Gastrocnemius medialis (tissue), 4 donors: Measurements from ENCODE around the gene NTNG1. TPM values are rescaled to one million over a fixed set of nuclear protein-coding genes. Genes with fewer than 3 reads are reported as not detected.

Experiments used
- ATAC-seq, 2 donors: fragments of 150-250 bp; one replicate each; pipeline ENCODE4 v1.9.1; 2016
- DNase-seq, 2 donors: peaks; one replicate each; pipeline ENCODE4 v3.0.0-alpha.2; 2019
- H3K27ac ChIP-seq, 4 donors: fragments of 200-600 bp; sonication (generic); 1 replicate in 1 of 4; 2 replicates in 3 of 4; pipeline ENCODE4 v1.5.1; 2016 to 2018; ENCODE audit warnings: mild to moderate bottlenecking in 2 of 4, moderate library complexity in 1 of 4
- H3K27me3 ChIP-seq, 3 donors: fragments of 200-600 bp; sonication (generic) in 2 of 3; 1 replicate in 1 of 3; 2 replicates in 2 of 3; pipeline versions ENCODE4 v1.5.1 to v1.6.0; 2016 to 2019; ENCODE audit warnings: mild to moderate bottlenecking in 1 of 3, moderate library complexity in 1 of 3
- H3K36me3 ChIP-seq, 2 donors: fragments of 200-600 bp; sonication (generic) in 1 of 2; one replicate each; pipeline ENCODE4 v1.5.1; 2017 to 2018
- H3K4me1 ChIP-seq, 2 donors: fragments of 200-600 bp; sonication (generic) in 1 of 2; one replicate each; pipeline ENCODE4 v1.5.1; 2016 to 2017; ENCODE audit warnings: mild to moderate bottlenecking in 2 of 2
- H3K4me3 ChIP-seq, 4 donors: fragments of 200-600 bp; sonication (generic) in 3 of 4; 1 replicate in 1 of 4; 2 replicates in 3 of 4; pipeline ENCODE4 v1.5.1; 2016 to 2019; ENCODE audit warnings: mild to moderate bottlenecking in 2 of 4
- H3K9me3 ChIP-seq, 3 donors: fragments of 200-600 bp; sonication (generic) in 2 of 3; 1 replicate in 1 of 3; 2 replicates in 2 of 3; pipeline ENCODE4 v1.5.1; 2016 to 2019
- POLR2A ChIP-seq, 2 donors: fragments of 450-650 bp; IDR thresholded peaks; one replicate each; pipeline ENCODE4 v1.6.1; 2017; ENCODE audit warnings: antibody characterized with exemption in 2 of 2, mild to moderate bottlenecking in 2 of 2, moderate library complexity in 2 of 2
- in situ Hi-C, 4 donors: fragments of 200-750 bp; cut with MboI; loops; one replicate each; pipeline versions ENCODE4 v1.15.0 to v1.8.0; 2017; ENCODE audit warnings: low sequenced_read_pairs in 4 of 4
- intact Hi-C: fragments of 100-400 bp; cut with DNase I; formaldehyde crosslinking; loops from one replicate; pipeline ENCODE4 v1.15.1; 2023; ENCODE audit warnings: low total_unique reads
- total RNA-seq, 4 donors: library from RNA; depleted of rRNA; stranded (reverse); fragments of >200 nt; gene quantifications; one replicate each; pipeline versions ENCODE4 v1.1.0 to v1.2.3, GENCODE V29; 2016
- TF ChIP-seq, protein P1 (sequence below), 5 experiments: fragments of 450-650 bp in 3 of 5; fragments of 200-600 bp in 2 of 5; sonication (generic) in 2 of 5; IDR thresholded peaks in 4 of 5; conservative IDR thresholded peaks in 1 of 5; 1 replicate in 4 of 5; 2 replicates in 1 of 5; pipeline ENCODE4 v1.5.1; 2016 to 2019; ENCODE audit warnings: antibody characterized with exemption in 5 of 5, mild to moderate bottlenecking in 3 of 5, moderate library complexity in 3 of 5

The NTNG1 gene
- total RNA-seq, 4 donors from 2014 or later = not detected

DNA sequence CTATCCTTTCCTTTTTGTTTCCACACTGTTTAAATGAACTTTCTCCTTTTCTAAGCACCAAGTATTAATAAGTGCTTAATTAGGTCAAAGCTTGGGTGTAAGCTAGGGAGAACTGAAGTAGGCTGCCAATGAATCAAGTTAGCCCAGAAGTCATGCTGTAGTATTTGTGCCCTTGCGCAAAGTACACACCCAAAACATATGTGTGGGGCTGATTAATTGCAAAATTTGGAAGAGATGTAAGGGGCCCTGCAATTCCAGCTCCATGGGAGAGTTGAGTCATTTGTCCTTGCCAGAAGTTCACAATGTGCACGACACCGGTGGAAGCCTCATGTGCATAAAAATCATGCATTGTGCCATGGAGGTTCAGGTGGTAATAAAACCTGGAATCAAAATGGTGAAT lies 18.6 kb upstream of the NTNG1 start:
- Histone ChIP-seq H3K9me3 (no peaks in the 10 kb centered on the region), H3K4me3 (no peak overlapping the region), H3K27me3 (no peaks in the 10 kb centered on the region), H3K27ac (no peak overlapping the region), H3K4me1 (no peaks in the 10 kb centered on the region), H3K36me3 (no peaks in the 10 kb centered on the region)
- DNase-seq = no peak
- intact Hi-C loops (no loop called here), in situ Hi-C loops (no loop called here)
- TF ChIP-seq POLR2A (IDR thresholded peaks at IDR 0.05) = no peak
- TF ChIP-seq, protein P1, sequence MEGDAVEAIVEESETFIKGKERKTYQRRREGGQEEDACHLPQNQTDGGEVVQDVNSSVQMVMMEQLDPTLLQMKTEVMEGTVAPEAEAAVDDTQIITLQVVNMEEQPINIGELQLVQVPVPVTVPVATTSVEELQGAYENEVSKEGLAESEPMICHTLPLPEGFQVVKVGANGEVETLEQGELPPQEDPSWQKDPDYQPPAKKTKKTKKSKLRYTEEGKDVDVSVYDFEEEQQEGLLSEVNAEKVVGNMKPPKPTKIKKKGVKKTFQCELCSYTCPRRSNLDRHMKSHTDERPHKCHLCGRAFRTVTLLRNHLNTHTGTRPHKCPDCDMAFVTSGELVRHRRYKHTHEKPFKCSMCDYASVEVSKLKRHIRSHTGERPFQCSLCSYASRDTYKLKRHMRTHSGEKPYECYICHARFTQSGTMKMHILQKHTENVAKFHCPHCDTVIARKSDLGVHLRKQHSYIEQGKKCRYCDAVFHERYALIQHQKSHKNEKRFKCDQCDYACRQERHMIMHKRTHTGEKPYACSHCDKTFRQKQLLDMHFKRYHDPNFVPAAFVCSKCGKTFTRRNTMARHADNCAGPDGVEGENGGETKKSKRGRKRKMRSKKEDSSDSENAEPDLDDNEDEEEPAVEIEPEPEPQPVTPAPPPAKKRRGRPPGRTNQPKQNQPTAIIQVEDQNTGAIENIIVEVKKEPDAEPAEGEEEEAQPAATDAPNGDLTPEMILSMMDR (IDR thresholded peaks at IDR 0.05 in 4 of 5, conservative IDR thresholded peaks at IDR 0.05 in 1 of 5) = no peak
- ATAC-seq = no peak

DNA sequence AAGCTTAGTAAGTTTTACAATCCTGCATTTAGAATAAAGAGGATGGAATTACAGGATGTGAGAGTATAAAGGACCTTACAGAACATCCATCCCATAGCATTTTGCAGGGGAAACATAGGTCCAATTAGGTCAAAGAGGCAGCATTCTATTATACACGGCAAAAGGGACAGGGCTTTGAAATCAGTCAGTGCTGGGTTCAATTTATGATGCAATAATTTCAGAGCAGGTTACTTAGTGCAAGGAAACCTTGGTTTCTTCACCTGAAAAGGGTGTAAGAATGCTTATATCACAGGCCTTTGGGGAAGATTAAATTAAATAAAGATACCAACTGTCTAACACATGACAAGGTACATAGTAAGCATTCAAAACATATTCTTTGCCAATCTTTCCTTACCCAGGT lies 17.1 kb upstream of the NTNG1 start:
- intact Hi-C loops = no loop called here
- Histone ChIP-seq H3K4me3 (no peak overlapping the region), H3K9me3 (no peaks in the 10 kb centered on the region), H3K36me3 (no peaks in the 10 kb centered on the region), H3K4me1 (no peaks in the 10 kb centered on the region), H3K27me3 (no peaks in the 10 kb centered on the region), H3K27ac (no peak overlapping the region)
- in situ Hi-C loops = no loop called here
- DNase-seq (no peak), ATAC-seq (no peak)
- TF ChIP-seq, protein P1 (IDR thresholded peaks at IDR 0.05 in 4 of 5, conservative IDR thresholded peaks at IDR 0.05 in 1 of 5) = no peak

DNA sequence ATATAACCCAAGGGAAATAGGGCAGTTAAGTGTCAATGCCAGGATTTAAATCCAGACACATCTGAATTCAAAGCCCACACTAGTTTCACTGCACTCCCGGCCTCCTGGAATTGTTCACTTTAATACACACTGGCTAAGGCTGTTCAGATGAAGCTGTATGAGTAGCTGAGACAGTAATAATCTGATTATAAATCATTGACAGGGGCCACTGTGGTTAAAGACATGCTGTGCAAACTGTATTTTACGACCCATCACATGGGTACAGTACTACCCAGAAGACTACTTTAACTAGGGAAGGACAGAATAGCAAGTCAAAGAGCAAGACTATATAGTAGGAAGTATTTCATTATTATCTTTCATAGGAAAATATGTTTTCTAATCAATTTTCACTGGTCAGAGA lies 16.1 kb upstream of the NTNG1 start:
- Histone ChIP-seq H3K4me3 (no peak overlapping the region), H3K4me1 (no peaks in the 10 kb centered on the region), H3K27me3 (no peaks in the 10 kb centered on the region), H3K9me3 (no peaks in the 10 kb centered on the region), H3K27ac (no peak overlapping the region), H3K36me3 (no peaks in the 10 kb centered on the region)
- in situ Hi-C loops = no loop called here
- TF ChIP-seq, protein P1 (IDR thresholded peaks at IDR 0.05 in 4 of 5, conservative IDR thresholded peaks at IDR 0.05 in 1 of 5) = no peak
- TF ChIP-seq POLR2A (IDR thresholded peaks at IDR 0.05) = no peak
- ATAC-seq (no peak), DNase-seq (no peak)
- intact Hi-C loops = no loop called here

DNA sequence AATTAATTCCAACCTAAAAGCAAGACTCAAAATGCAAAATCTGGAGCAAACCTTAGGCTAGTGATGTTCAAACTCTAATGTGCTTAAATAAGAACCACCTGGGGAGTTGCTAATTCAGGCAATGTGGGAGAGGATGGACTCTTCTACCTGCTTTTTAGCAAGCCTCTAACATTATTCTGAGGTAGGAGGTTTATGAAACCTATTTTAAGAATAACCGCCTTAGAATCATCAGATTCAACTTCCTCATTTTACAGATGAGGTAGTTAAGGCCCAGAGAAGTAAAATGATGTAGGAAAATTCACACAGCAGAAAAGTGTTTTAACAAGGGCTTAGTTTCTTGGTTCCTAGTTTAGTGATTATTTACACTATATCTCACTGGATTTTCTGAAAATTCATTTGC lies 8.6 kb upstream of the NTNG1 start:
- no peaks in the 10 kb centered on the region for H3K9me3 ChIP-seq
- peaks cover 0 to 3% (median 0%) of the 10 kb centered on the region in 3 donors for H3K27me3 ChIP-seq
- DNase-seq (no peak), ATAC-seq (no peak)
- no peaks in the 10 kb centered on the region for H3K36me3 ChIP-seq
- H3K4me1 ChIP-seq = no peaks in the 10 kb centered on the region
- no peak overlapping the region for H3K27ac ChIP-seq
- no peak overlapping the region for H3K4me3 ChIP-seq
- intact Hi-C loops = no loop called here
- TF ChIP-seq POLR2A (IDR thresholded peaks at IDR 0.05) = no peak
- TF ChIP-seq, protein P1 (IDR thresholded peaks at IDR 0.05 in 4 of 5, conservative IDR thresholded peaks at IDR 0.05 in 1 of 5) = no peak
- in situ Hi-C loops = no loop called here

DNA sequence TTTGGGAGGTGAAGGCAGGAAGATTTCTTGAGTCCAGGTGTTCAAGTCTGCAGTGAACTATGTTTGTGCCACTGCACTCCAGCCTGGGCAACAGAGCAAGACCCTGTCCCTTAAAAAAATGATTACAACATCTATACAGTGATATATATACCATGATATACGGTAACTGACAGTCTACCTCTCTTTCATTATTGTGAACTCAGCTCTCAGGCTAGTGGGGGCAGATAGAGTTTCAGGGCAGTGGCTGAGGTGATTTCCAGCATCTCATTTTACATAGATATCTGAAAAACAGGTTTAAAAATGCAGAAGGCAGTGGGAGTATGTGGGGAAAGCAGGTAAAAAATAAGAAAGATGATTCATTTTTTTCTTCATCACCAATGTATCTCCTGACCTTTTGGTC lies 8.1 kb upstream of the NTNG1 start:
- TF ChIP-seq, protein P1 (IDR thresholded peaks at IDR 0.05 in 4 of 5, conservative IDR thresholded peaks at IDR 0.05 in 1 of 5) = no peak
- TF ChIP-seq POLR2A (IDR thresholded peaks at IDR 0.05) = no peak
- Histone ChIP-seq H3K4me3 (no peak overlapping the region), H3K36me3 (no peaks in the 10 kb centered on the region), H3K27ac (no peak overlapping the region), H3K4me1 (no peaks in the 10 kb centered on the region), H3K27me3 (peaks cover 0 to 3% (median 3%) of the 10 kb centered on the region in 3 donors), H3K9me3 (no peaks in the 10 kb centered on the region)
- no peak for ATAC-seq
- in situ Hi-C loops (no loop called here), intact Hi-C loops (no loop called here)
- DNase-seq = no peak
